Left lung (tissue), 10 donors: Measurements from ENCODE around the gene ST7. TPM values are rescaled to one million over a fixed set of nuclear protein-coding genes. Genes with fewer than 3 reads are reported as not detected.

Source experiments
- ATAC-seq: fragments of 200-7000 bp; cut with Tn5 transposase; one replicate; pipeline ENCODE4 v1.9.1; 2020; ENCODE audit warnings: moderate library complexity
- DNase-seq, 4 donors: peaks; one replicate each; pipeline ENCODE4 v3.0.0-alpha.2; 2013 to 2020
- H3K27ac ChIP-seq, 2 donors: fragments of 200-600 bp; sonication (generic) in 1 of 2; one replicate each; pipeline versions ENCODE4 v1.5.0 to v1.8.0; 2020 to 2021
- H3K27me3 ChIP-seq, 2 donors: fragments of 200-600 bp; sonication (generic) in 1 of 2; one replicate each; pipeline versions ENCODE4 v1.5.0 to v1.8.0; 2020 to 2021
- H3K36me3 ChIP-seq, 2 donors: fragments of 200-600 bp; sonication (generic) in 1 of 2; one replicate each; pipeline versions ENCODE4 v1.5.0 to v1.8.0; 2020 to 2021
- H3K4me1 ChIP-seq, 2 donors: fragments of 200-600 bp; one replicate each; pipeline ENCODE4 v1.8.0; 2021
- H3K4me3 ChIP-seq, 2 donors: fragments of 200-600 bp; sonication (generic) in 1 of 2; one replicate each; pipeline versions ENCODE4 v1.5.0 to v1.8.0; 2020 to 2021; ENCODE audit warnings: mild to moderate bottlenecking in 1 of 2
- H3K9me3 ChIP-seq, 2 donors: fragments of 200-600 bp; sonication (generic) in 1 of 2; one replicate each; pipeline versions ENCODE4 v1.5.0 to v1.8.0; 2020 to 2021
- CTCF ChIP-seq, 2 donors: fragments of 200-600 bp; sonication (generic) in 1 of 2; IDR thresholded peaks; one replicate each; pipeline versions ENCODE4 v1.5.0 to v1.8.0; 2021; ENCODE audit warnings: antibody characterized with exemption in 2 of 2
- intact Hi-C, 2 donors: fragments of 100-400 bp; cut with DNase I; formaldehyde crosslinking; loops; one replicate each; pipeline versions ENCODE4 v1.11.2 to v1.14.2; 2022
- polyA plus RNA-seq, 6 donors: library from polyadenylated mRNA; unstranded; fragments of 120-200 nt; gene quantifications; one replicate each; pipeline ENCODE4 v1.2.1, GENCODE V29; 2013; ENCODE audit not compliant: insufficient read length in 6 of 6
- total RNA-seq, 2 donors: library from RNA; stranded (reverse); fragmentation: NEBNext Ultra II Directional; extraction: Animal tissue kit (Norgen Biotek cat#: 25700); gene quantifications; one replicate each; pipeline ENCODE4 v1.2.1, GENCODE V29; 2021
- donor health status: DM: no; HTN: yes; CAD: no.
- donor health status: DM: no; HTN: no; CAD: no.

The ST7 gene
- total and polyA plus RNA-seq, 8 donors, result 36.3 to 60.6 (median 48.4) TPM

- intact Hi-C loops, result no loop called here
- Histone ChIP-seq H3K9me3 (no peaks in the 10 kb centered on the region), H3K4me1 (peaks cover 0 to 10% of the 10 kb centered on the region in 2 donors), H3K27me3 (no peaks in the 10 kb centered on the region), H3K27ac (no peak overlapping the region), H3K36me3 (peaks cover 0 to 11% of the 10 kb centered on the region in 2 donors), H3K4me3 (no peak overlapping the region)
- DNase-seq (no peak), ATAC-seq (no peak)
- TF ChIP-seq CTCF (IDR thresholded peaks at IDR 0.05), result no peak
These were observed 185.7 kb downstream of the ST7 start for GRCh38 chr7:117138981-117139380.

GRCh38 chr7:117139397-117139984 is 186.2 kb downstream of the ST7 start:
- DNase-seq (no peak), ATAC-seq (no peak)
- no peak for TF ChIP-seq CTCF (IDR thresholded peaks at IDR 0.05)
- peaks cover 0 to 10% of the 10 kb centered on the region in 2 donors for H3K4me1 ChIP-seq
- peaks cover 0 to 11% of the 10 kb centered on the region in 2 donors for H3K36me3 ChIP-seq
- no peaks in the 10 kb centered on the region for H3K27me3 ChIP-seq
- intact Hi-C loops, result no loop called here
- no peaks in the 10 kb centered on the region for H3K9me3 ChIP-seq
- H3K27ac ChIP-seq, result no peak overlapping the region
- H3K4me3 ChIP-seq, result no peak overlapping the region

- no peak overlapping the region for H3K27ac ChIP-seq
- no peaks in the 10 kb centered on the region for H3K27me3 ChIP-seq
- ATAC-seq, result no peak
- no peak overlapping the region for H3K4me3 ChIP-seq
- no peaks in the 10 kb centered on the region for H3K9me3 ChIP-seq
- H3K36me3 ChIP-seq, result peaks cover 0 to 9% of the 10 kb centered on the region in 2 donors
- DNase-seq, result no peak
- intact Hi-C loops, result no loop called here
- peaks cover 0 to 7% of the 10 kb centered on the region in 2 donors for H3K4me1 ChIP-seq
- TF ChIP-seq CTCF (IDR thresholded peaks at IDR 0.05), result no peak
These were observed 187.6 kb downstream of the ST7 start for GRCh38 chr7:117140921-117141320.

- Histone ChIP-seq H3K27ac (no peak overlapping the region), H3K4me1 (peaks cover 0 to 12% of the 10 kb centered on the region in 2 donors), H3K27me3 (no peaks in the 10 kb centered on the region), H3K4me3 (no peak overlapping the region), H3K9me3 (no peaks in the 10 kb centered on the region), H3K36me3 (peaks cover 0 to 7% of the 10 kb centered on the region in 2 donors)
- TF ChIP-seq CTCF (IDR thresholded peaks at IDR 0.05), result no peak
- ATAC-seq (no peak), DNase-seq (no peak)
- intact Hi-C loops, result no loop called here
These were observed 189.8 kb downstream of the ST7 start for GRCh38 chr7:117143066-117143465.

DNA sequence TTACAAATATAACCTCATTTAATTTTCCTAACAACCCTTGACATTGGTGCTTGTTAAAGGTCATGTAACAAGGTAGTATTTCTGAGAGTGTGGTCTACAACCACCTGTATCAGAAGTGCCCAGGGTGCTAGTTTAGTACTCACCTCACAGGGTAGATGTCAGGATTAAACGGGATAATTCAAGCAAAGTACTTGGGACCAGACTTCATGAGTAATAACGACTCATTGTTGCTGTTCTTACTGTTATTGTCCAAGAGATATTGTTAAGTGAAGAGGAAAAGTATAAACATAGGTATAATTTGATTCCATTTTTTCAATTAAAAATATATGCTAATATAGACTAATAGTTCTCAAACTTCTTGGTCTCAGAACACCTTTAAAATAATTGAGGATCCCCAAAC is 190.3 kb downstream of the ST7 start:
- intact Hi-C loops, result no loop called here
- TF ChIP-seq CTCF (IDR thresholded peaks at IDR 0.05), result no peak
- no peak for ATAC-seq
- Histone ChIP-seq H3K36me3 (peaks cover 0 to 7% of the 10 kb centered on the region in 2 donors), H3K9me3 (no peaks in the 10 kb centered on the region), H3K4me1 (peaks cover 0 to 12% of the 10 kb centered on the region in 2 donors), H3K4me3 (no peak overlapping the region), H3K27ac (no peak overlapping the region), H3K27me3 (no peaks in the 10 kb centered on the region)
- no peak for DNase-seq
